K562 (cell line): ENCODE measurements around the gene PLCL2.

Experiments
- EGR1 ChIP-seq: fragments of 450-650 bp; conservative IDR thresholded peaks from 2 replicates; pipeline ENCODE4 v1.6.1; 2017; ENCODE audit warnings: mild to moderate bottlenecking
- FIP1L1 ChIP-seq: fragments of 200-400 bp; formaldehyde crosslinking; IDR thresholded peaks from 2 replicates; pipeline ENCODE4 v1.6.1; 2018; ENCODE audit warnings: mild to moderate bottlenecking, low read depth, low read length; ENCODE audit not compliant: poor library complexity, severe bottlenecking
- GABPA ChIP-seq: fragments of 200-800 bp; sonication (Bioruptor generic); conservative IDR thresholded peaks from 2 replicates; pipeline ENCODE4 v1.6.1; 2016; ENCODE audit warnings: low read depth, missing genetic modification characterization, missing compliant biosample characterization
- HES1 ChIP-seq: fragments of 450-650 bp; IDR thresholded peaks from 2 replicates; pipeline ENCODE4 v1.6.1; 2016; ENCODE audit warnings: low read depth, mild to moderate bottlenecking, moderate library complexity
- ILK ChIP-seq: fragments of 450-650 bp; IDR thresholded peaks from 2 replicates; pipeline ENCODE4 v1.6.1; 2016; ENCODE audit warnings: missing genetic modification characterization, low read depth, mild to moderate bottlenecking, missing compliant biosample characterization, moderate library complexity, borderline replicate concordance
- MAFG ChIP-seq: fragments of 450-650 bp; conservative IDR thresholded peaks from 2 replicates; pipeline ENCODE4 v1.6.1; 2016; ENCODE audit warnings: missing genetic modification characterization, missing compliant biosample characterization
- NCOA1 ChIP-seq: fragments of 450-650 bp; IDR thresholded peaks from 2 replicates; pipeline ENCODE4 v1.6.1; 2016; ENCODE audit warnings: low read depth
- NFE2L1 ChIP-seq: fragments of 450-650 bp; IDR thresholded peaks from 2 replicates; pipeline ENCODE4 v1.6.1; 2016; ENCODE audit warnings: missing genetic modification characterization, low read depth, mild to moderate bottlenecking, missing compliant biosample characterization, moderate library complexity, borderline replicate concordance
- NFIC ChIP-seq: fragments of 450-650 bp; IDR thresholded peaks from 2 replicates; pipeline ENCODE4 v1.6.1; 2017; ENCODE audit warnings: mild to moderate bottlenecking, inconsistent platforms
- POLR2A ChIP-seq: fragments of 450-650 bp; conservative IDR thresholded peaks from 2 replicates; pipeline ENCODE4 v1.6.1; 2016
- SIN3A ChIP-seq, 2 experiments: fragments of 150-350 bp in 1 of 2; IDR thresholded peaks; 2 replicates each; pipeline ENCODE4 v1.6.1; 2011 to 2016; ENCODE audit warnings: borderline replicate concordance in 2 of 2, low read depth in 2 of 2, low read length in 2 of 2, mild to moderate bottlenecking in 2 of 2, moderate library complexity in 2 of 2; ENCODE audit not compliant: control insufficient read depth in 1 of 2
- TF ChIP-seq, protein P1 (sequence below): fragments of 250-450 bp; sonication (Bioruptor Pico); IDR thresholded peaks from 2 replicates; pipeline ENCODE4 v1.8.0; 2022; ENCODE audit warnings: inconsistent platforms
- TF ChIP-seq, protein P2 (sequence below): IDR thresholded peaks from 3 replicates; pipeline ENCODE4 v1.6.1; 2011; ENCODE audit warnings: borderline replicate concordance, mild to moderate bottlenecking, moderate library complexity; ENCODE audit not compliant: insufficient read length; ENCODE audit errors: extremely low read depth
- TF ChIP-seq, protein P3 (sequence below), 3 experiments: IDR thresholded peaks in 2 of 3; conservative IDR thresholded peaks in 1 of 3; 2 replicates each; pipeline ENCODE4 v1.5.1; 2011 to 2012; ENCODE audit warnings: low read length in 3 of 3, mild to moderate bottlenecking in 3 of 3, control low read depth in 2 of 3, improper control_type of control experiment in 1 of 3, inconsistent platforms in 1 of 3, low read depth in 1 of 3, mixed read lengths in 1 of 3, moderate library complexity in 1 of 3; ENCODE audit not compliant: insufficient read depth in 2 of 3

- no peak for TF ChIP-seq POLR2A
- TF ChIP-seq, protein P1, sequence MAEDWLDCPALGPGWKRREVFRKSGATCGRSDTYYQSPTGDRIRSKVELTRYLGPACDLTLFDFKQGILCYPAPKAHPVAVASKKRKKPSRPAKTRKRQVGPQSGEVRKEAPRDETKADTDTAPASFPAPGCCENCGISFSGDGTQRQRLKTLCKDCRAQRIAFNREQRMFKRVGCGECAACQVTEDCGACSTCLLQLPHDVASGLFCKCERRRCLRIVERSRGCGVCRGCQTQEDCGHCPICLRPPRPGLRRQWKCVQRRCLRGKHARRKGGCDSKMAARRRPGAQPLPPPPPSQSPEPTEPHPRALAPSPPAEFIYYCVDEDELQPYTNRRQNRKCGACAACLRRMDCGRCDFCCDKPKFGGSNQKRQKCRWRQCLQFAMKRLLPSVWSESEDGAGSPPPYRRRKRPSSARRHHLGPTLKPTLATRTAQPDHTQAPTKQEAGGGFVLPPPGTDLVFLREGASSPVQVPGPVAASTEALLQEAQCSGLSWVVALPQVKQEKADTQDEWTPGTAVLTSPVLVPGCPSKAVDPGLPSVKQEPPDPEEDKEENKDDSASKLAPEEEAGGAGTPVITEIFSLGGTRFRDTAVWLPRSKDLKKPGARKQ, result no peak
- no peak for TF ChIP-seq HES1
- no peak for TF ChIP-seq MAFG (tag)
- TF ChIP-seq NCOA1, result no peak
- no peak for TF ChIP-seq SIN3A (IDR thresholded peaks at IDR 0.05; ENCODE audit: borderline replicate concordance in 2 of 2, control insufficient read depth in 1 of 2, low read depth in 2 of 2, low read length in 2 of 2)
- TF ChIP-seq GABPA (tag), result no peak
- TF ChIP-seq EGR1, result no peak
- TF ChIP-seq, protein P2, sequence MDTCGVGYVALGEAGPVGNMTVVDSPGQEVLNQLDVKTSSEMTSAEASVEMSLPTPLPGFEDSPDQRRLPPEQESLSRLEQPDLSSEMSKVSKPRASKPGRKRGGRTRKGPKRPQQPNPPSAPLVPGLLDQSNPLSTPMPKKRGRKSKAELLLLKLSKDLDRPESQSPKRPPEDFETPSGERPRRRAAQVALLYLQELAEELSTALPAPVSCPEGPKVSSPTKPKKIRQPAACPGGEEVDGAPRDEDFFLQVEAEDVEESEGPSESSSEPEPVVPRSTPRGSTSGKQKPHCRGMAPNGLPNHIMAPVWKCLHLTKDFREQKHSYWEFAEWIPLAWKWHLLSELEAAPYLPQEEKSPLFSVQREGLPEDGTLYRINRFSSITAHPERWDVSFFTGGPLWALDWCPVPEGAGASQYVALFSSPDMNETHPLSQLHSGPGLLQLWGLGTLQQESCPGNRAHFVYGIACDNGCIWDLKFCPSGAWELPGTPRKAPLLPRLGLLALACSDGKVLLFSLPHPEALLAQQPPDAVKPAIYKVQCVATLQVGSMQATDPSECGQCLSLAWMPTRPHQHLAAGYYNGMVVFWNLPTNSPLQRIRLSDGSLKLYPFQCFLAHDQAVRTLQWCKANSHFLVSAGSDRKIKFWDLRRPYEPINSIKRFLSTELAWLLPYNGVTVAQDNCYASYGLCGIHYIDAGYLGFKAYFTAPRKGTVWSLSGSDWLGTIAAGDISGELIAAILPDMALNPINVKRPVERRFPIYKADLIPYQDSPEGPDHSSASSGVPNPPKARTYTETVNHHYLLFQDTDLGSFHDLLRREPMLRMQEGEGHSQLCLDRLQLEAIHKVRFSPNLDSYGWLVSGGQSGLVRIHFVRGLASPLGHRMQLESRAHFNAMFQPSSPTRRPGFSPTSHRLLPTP, result no peak
- no peak for TF ChIP-seq NFIC
- TF ChIP-seq NFE2L1, result no peak
- TF ChIP-seq, protein P3, sequence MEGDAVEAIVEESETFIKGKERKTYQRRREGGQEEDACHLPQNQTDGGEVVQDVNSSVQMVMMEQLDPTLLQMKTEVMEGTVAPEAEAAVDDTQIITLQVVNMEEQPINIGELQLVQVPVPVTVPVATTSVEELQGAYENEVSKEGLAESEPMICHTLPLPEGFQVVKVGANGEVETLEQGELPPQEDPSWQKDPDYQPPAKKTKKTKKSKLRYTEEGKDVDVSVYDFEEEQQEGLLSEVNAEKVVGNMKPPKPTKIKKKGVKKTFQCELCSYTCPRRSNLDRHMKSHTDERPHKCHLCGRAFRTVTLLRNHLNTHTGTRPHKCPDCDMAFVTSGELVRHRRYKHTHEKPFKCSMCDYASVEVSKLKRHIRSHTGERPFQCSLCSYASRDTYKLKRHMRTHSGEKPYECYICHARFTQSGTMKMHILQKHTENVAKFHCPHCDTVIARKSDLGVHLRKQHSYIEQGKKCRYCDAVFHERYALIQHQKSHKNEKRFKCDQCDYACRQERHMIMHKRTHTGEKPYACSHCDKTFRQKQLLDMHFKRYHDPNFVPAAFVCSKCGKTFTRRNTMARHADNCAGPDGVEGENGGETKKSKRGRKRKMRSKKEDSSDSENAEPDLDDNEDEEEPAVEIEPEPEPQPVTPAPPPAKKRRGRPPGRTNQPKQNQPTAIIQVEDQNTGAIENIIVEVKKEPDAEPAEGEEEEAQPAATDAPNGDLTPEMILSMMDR (IDR thresholded peaks at IDR 0.05 in 2 of 3, conservative IDR thresholded peaks at IDR 0.05 in 1 of 3; ENCODE audit: insufficient read depth in 2 of 3, low read depth in 1 of 3, low read length in 3 of 3), result no peak
- TF ChIP-seq FIP1L1, result no peak
- TF ChIP-seq ILK (tag), result no peak
Observed at GRCh38 chr3:16999161-16999560, 114.4 kb downstream of the PLCL2 start.
